COLO829 (cell line): ENCODE results near the gene CACNA1F.
A peak's percentile ranks its signal among the peaks of the same experiment; 100 is the strongest.

Source experiments
- DNase-seq: peaks from one replicate; pipeline ENCODE4 v3.0.0; 2012; ENCODE audit warnings: low spot score

The CACNA1F gene

DNA sequence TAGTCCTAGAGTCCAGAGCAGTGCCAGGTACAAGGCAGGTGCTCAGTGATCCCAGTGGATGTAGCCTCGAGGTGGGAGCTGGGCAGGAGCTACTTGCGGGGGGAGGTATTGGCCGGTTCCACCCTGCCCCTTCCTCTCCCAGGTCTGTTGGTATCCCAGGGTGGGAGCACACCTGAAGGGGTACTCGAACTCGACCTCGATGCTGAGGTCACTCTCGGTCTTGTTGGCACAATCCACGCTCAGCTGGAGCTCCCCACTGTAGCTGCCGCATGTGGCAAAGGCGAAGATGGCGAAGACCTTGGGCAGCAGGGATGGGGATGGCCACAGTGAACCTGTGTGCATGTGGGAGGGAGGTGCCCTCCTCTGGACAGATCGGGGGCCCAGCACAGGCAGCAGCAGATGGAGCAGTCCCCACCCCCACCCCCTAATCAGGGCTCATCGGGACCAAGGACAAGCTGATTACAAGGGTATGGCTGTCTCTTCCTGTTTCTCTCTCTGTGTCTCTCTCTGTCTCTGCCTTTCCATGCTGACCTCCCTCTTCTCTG, 35.5 kb downstream of the CACNA1F start:
- no peak for DNase-seq

GRCh38 chrX:49193542-49193964, 39.6 kb downstream of the CACNA1F start:
- no peak for DNase-seq

DNA sequence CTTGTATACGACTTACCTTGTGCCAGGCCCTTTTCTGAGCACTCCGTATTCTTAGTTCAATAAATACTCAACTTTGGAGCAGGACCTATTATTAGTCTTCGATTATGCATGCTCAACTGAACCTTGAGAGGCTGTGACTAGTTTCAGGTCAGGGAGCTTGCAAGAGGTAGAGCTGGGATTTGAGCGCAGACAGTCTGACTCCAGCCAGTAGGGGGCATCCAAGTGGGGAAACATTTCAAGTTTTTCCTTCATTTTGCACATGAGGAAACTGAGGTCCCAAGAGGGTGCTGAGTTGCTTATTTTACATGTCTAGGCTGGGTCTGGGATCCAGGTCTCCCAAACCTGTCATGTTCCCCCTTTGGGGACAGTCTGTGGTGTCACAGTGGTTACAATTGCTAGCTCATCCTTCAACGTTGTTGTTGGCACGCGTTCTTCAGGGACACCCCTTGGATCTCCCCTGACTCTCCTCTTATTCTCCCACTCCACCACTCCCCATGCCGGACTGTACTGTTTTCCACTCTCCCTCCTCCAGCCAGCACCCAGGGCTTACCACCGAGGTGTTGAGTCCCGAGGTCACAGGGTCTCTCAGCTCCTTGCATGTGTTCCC, 40.3 kb downstream of the CACNA1F start:
- no peak for DNase-seq

GRCh38 chrX:49191574-49192011, 41.5 kb downstream of the CACNA1F start:
- DNase-seq: no peak

DNA sequence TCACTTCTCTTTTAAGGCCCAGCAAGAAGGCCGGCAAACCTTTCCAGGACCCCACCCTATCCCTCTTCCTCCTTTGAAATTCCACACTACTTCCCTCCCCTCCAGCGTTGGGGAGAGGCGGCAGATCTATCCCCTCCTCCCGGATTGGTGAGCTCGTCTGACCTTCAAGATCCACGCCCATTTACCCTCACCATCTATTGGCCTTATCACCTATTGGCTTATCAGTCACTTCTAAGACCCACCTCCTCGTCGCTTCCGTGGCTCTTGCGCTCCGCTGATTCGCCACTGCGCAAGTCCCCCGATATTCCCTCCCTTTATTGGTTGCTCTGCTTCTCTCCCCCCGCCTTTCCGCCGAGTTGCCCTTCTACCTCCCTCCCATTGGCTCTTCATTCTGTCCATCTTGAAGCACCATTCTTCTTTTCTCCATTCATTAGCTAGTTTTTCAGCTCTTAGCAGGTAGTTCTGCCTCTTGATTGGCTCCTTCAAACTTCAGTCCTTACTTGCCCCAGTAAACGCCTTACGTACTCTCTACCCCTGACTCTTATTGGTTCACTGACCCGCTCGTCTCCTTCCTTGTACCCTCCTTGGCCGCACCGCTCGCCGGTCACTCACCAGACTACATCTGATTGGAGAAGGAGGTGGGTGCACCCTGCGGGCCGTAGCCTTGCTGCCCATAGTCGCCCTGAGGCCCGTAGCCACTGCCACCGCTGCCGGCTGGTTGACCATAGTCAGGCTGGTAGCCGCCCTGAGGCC, 42.1 kb downstream of the CACNA1F start:
- DNase-seq: peak; percentile 91

DNA sequence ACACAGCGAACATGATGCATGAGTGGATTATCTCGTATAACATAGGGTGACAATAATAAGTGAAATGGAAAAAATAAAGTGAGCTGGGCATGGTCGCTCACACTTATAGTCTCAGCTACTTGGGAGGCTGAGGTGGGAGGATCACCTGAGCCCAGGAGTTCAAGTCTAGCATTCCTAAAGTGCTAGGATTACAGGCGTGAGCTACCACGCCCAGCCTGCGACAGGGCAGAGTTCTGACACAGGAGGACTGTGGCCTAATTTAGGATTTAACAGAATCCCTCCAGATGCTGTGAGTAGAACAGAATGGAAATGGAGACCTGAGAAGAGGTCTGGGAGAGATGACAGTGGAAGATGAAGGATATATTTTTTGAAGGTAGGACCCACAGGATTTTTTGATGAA, 43.5 kb downstream of the CACNA1F start:
- no peak for DNase-seq

DNA sequence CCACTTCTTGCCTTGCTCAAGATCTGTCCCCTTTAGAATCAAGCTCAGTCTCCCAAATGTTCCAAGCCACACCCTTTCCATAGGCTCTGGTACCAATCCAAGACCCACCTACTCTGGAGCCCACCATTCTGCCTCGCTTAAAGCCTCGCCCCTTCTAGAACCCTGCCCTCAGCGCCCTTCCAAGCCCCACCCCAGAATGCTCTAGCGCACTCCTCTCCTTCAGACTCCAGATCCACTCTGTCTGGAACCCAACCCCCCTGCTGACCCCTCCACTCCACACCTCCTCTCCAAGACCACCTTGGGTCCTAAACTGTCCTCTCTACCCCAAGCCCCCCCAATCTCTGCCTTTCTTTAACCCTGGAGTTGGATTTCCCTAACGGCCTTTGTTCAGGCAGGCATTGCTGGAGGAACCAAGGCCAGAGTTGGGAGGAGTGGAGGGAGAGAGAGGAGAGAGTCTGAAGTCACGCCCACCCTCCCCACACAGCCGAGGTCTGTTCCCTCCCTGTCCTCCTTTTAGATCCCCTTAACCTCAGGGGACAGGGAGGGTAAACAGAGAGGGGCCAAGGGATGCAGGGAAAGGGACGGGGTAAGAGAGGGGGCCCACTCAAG, 44.6 kb downstream of the CACNA1F start:
- DNase-seq: no peak

- DNase-seq: no peak
Measured at GRCh38 chrX:49187526-49187925, 45.6 kb downstream of the CACNA1F start.

- DNase-seq: no peak
Measured at GRCh38 chrX:49187028-49187394, 46.1 kb downstream of the CACNA1F start.

GRCh38 chrX:49186125-49187027, 46.8 kb downstream of the CACNA1F start, which contains the start of gene PRICKLE3:
TSS of gene PRICKLE3 (minus strand) at chrX:49186373. CDS start at chrX:49186297, 76 bp downstream.
- DNase-seq: peak; percentile 40

DNA sequence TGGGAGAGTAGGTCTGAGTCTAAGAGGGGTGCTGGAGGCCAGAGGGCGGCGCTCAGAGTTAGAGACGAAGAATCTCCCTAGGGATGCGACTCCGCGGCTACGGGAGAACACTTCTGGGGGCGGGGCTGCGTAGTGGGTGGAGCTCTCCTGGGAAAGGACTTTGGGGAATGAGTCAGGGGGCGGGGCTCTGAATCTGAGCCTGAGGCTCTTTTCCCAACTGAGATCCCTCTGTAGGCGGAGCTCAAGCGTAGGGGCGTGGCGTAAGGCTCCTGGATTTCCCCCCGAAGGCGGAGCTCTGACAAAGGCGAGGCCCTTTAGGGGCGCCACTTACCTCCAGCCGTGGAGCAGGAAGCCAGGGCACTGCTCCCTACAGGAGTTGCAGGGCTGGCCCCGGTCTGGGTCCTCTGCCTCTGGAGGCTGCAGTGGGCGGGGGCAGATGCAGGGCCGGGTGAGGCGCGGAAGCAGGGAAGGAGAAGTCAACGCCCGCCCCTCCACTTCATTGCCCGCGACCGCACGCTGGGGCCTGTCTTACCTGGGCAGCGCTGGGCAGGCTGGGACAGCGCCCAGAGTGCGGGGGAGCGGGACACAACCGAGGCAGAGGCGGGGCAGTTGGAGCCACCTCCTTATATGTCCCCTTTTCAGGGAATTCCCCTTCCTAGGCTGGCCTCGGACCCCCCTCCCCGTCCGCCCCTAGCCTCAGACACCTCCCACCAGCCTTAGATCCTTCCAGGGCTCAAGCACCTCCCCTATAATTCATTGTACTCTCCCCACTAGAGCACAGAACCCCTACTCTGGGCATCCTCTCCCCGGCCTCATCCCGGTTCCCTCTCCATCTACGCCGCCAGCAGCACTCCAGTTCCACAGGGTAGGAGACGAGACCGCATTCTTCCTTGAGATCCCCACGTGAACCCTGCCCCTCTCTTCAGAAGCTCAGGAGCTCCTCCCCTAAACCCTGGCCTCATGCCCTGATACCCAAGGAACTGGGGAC, 48.6 kb downstream of the CACNA1F start:
- DNase-seq: peak; percentile 89

GRCh38 chrX:49183701-49184281, 49.3 kb downstream of the CACNA1F start:
- no peak for DNase-seq

- DNase-seq: no peak
Measured at GRCh38 chrX:49179358-49179757, 53.8 kb downstream of the CACNA1F start.

DNA sequence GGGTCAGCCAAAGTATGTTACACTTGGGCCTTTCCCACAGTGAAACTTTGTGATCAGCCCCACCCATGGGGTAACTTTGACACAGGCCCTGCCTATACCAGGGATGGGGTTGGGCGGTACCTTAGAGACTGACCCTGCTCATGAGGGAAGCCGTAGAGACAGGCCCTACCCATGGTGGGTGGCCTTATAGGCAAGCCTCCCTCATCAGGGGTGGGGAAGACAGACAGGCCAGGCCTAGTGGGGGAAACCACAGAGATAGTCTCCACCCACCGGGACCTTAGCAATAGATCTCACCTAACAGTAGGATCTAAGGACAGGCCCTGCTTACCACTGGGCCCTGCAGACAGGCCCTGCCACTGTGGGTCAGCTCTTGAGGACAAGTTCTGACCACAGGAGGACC, 54.6 kb downstream of the CACNA1F start:
- DNase-seq: no peak

DNA sequence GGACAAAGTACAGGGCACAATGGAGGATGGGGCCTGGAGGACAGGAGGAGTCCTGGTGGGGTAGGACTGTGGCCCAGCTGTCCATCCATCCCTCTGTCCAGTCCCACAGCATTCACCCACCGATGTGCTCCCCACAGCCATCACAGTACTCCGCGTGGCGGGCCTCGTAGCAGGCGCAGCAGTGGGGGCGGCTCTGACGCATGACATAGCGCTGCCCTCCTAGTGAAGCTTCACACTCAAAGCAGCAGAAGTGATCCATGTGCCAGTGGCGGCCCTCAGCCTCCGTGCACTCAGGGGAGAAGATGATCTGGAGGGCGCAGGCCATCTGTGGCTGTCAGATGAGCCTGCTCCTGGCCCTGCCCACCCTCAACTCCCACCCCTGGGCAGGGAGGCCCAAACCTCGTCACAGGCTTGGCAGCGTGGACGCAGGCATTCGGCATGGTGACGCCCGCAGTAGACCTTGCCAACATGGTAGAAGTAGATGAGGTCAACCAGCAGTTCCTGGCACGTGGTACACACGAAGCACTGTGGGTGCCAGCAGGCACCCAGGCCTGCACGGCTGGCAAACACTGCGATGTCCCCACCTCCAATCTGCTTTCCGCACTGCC, 55.2 kb downstream of the CACNA1F start:
- DNase-seq: no peak

GRCh38 chrX:49177338-49177833, 55.8 kb downstream of the CACNA1F start:
- DNase-seq: no peak

GRCh38 chrX:49176421-49177326, 56.5 kb downstream of the CACNA1F start:
- no peak for DNase-seq

DNA sequence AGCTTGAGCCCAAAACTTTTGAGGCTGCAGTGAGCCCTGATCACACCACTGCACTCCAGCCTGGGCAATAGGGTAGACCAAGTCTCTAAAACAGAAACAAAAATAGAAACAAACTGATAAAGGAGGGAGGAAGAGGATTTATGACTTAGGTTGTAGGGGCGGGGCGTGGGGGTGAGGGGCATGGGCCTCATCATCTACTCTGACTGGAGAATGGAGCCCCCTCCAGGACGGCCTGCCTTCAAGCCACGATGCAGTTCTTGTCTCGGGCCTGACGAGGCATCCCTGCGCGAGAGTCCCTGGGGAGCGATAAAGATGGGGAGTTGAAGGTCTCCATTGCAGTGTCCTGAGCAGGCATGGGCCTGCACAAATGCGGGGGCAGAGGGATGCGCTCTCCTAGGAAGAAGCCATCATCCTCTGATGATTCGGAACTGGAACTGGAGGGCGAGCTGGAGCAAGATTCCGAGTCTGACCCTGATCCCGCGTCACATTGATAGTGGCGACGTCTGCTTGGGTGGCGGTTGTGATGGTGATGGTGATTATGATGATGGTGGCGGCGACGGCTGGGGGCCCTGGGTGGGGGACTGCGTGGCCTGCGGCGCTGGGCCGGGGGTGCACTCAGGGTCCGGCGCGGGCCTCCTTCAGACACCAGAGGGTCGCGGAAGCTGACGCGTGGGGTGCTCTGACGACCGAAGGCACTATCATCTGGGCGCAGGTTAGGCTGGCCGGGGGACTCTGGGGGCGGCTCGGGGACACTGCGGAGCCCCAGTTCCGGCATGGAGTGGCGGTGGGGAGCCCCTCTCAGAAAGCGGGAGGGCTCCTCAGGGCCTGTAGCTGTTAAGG, 57.5 kb downstream of the CACNA1F start:
- DNase-seq: no peak
